ENCODE measurements around the gene DAD1. TPM values are rescaled to one million over a fixed set of nuclear protein-coding genes. Genes with fewer than 3 reads are reported as not detected.

Gene DAD1
- polyA plus RNA-seq, 1 of the 3 experiments (the other 2 are of a cell fraction) = 406 TPM

DNA sequence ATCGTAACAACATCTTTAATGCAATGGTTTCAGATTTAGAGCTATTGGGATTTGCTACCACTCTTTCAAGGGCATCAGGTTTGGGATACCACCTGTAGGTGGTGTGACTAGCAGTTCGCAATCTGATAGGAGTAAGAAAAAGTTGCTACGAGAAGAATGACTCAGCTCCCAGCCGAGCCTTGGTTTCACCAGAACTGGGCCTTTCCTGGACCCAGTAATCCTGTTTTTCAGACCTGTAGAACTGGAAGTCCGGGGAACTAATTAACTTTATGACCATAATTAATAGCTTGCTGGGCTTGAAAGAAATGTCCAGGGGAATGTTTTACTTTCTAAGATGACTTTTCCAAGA, 9.8 kb upstream of the DAD1 start:
- no peaks in the 10 kb centered on the region for H3F3A ChIP-seq (replicated peaks; ENCODE audit: insufficient read depth)
- peak overlapping the region; percentile 92 for H3K4me2 ChIP-seq
- POLR2A ChIA-PET = interaction anchor here (1.3 kb wide), 1 partner anchor 408 kb away, joined by 3 read pairs; no protein-coding TSS in a partner anchor
- CTCF ChIA-PET = interaction anchor here (0.6 to 4.0 kb wide), 19 partner anchors 9 to 255 kb away, joined by 3 to 24 read pairs (median 3); partner anchors contain the start of gene DAD1
- no peak for DNase-seq
- peak overlapping the region; percentile 69 for H3K9ac ChIP-seq
- WGBS (ENCODE audit: low lambda C conversion rate) = 8% methylated on average over 5 of the region's 5 CpGs
- H4K20me1 ChIP-seq (ENCODE audit: insufficient read depth) = no peaks in the 10 kb centered on the region
- H3K9me2 ChIP-seq = no peaks in the 10 kb centered on the region
- no peaks in the 10 kb centered on the region for H3K9me3 ChIP-seq
- H3K4me3 ChIP-seq (ENCODE audit: low read depth in 2 of 2, low read length in 1 of 2) = peak overlapping the region; percentile 89 to 93
- H3K27me3 ChIP-seq (ENCODE audit: insufficient read depth) = no peaks in the 10 kb centered on the region; the same call in 1 of the 2 replicates
- peaks cover 6 to 8% of the 10 kb centered on the region in 2 experiments; a peak in 3 of 4 replicates for H3K4me1 ChIP-seq (ENCODE audit: control insufficient read depth in 1 of 2, insufficient read depth in 2 of 2, low read depth in 1 of 2, low read length in 1 of 2)
- peak overlapping the region; percentile 23 to 64; a peak in 3 of 4 replicates for H3K27ac ChIP-seq (ENCODE audit: low read depth in 2 of 2, low read length in 1 of 2)
- H3K79me2 ChIP-seq (ENCODE audit: insufficient read depth) = no peaks in the 10 kb centered on the region; the same call in 1 of the 2 replicates
- H3K36me3 ChIP-seq (replicated peaks in 1 of 2; ENCODE audit: control insufficient read depth in 1 of 2, insufficient read depth in 2 of 2, low read length in 1 of 2) = peaks cover 7 to 9% of the 10 kb centered on the region in 2 experiments
- TF ChIP-seq FOSL2 (IDR thresholded peaks at IDR 0.05; ENCODE audit: borderline replicate concordance, low read depth) (peak; percentile 34; the same call in 1 of the 2 replicates), JUND (IDR thresholded peaks at IDR 0.05) (0 out of 2 replicates have a peak, but pooled peaks have one; percentile 9), TEAD4 (IDR thresholded peaks at IDR 0.05; ENCODE audit: borderline replicate concordance, insufficient read depth) (no peak), NRF1 (IDR thresholded peaks at IDR 0.05; ENCODE audit: low read depth, low read length) (no peak), GATA2 (CRISPR knock-in tag; IDR thresholded peaks at IDR 0.05) (no peak)
- TF ChIP-seq, protein P1, sequence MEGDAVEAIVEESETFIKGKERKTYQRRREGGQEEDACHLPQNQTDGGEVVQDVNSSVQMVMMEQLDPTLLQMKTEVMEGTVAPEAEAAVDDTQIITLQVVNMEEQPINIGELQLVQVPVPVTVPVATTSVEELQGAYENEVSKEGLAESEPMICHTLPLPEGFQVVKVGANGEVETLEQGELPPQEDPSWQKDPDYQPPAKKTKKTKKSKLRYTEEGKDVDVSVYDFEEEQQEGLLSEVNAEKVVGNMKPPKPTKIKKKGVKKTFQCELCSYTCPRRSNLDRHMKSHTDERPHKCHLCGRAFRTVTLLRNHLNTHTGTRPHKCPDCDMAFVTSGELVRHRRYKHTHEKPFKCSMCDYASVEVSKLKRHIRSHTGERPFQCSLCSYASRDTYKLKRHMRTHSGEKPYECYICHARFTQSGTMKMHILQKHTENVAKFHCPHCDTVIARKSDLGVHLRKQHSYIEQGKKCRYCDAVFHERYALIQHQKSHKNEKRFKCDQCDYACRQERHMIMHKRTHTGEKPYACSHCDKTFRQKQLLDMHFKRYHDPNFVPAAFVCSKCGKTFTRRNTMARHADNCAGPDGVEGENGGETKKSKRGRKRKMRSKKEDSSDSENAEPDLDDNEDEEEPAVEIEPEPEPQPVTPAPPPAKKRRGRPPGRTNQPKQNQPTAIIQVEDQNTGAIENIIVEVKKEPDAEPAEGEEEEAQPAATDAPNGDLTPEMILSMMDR (IDR thresholded peaks at IDR 0.05) = peak; percentile 39
- TF ChIP-seq, protein P2, sequence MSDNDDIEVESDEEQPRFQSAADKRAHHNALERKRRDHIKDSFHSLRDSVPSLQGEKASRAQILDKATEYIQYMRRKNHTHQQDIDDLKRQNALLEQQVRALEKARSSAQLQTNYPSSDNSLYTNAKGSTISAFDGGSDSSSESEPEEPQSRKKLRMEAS (IDR thresholded peaks at IDR 0.05; ENCODE audit: low read depth) = peak; percentile 49; the same call in 1 of the 2 replicates
- peak overlapping the region; percentile 100 for H2AFZ ChIP-seq (ENCODE audit: low read depth)

DNA sequence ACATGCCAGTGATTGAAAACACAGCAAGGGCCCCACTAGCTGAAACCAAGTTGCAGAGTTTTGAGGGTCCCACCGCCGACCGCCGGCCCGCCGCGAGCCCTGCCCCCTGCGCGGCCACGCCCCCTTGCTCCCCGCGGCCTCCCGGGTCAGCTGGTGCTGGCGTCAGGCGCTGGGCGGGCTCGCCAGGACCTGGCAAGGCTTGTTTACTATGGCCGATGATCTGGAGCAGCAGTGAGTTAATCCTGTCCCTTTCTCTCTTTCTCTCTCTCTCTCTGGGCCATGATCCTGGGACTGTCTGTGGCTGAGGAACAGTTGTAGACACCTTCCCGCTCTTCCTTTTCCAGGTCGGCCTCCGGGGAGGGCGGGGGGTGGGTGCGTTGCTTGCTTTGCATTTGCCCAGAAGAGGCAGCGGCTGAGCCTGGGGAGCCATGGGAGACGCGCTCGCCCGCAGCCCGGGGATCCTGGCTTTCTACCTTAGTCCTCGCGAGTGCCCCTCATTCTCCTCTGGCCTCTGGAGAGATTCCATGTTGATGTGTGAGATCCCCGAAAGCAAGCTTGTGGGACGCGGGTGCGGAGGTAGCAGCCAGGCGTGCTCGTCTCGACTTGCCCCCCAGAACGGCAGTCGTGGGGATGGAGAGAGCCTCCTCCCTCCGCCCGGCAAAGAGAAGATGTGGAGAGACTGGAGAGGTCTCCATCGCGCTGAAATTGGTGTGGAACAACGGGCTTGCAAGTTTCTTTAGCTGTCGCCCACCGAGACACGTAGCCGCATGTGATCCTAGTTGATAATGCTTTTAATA, 9.3 kb upstream of the DAD1 start, which contains the start of gene ABHD4:
ABHD4 (plus strand) TSS at position 202 of the 797 bp plus-strand sequence; CDS start at position 209, 7 bp downstream.
- Histone ChIP-seq H3K9me3 (no peaks in the 10 kb centered on the region), H3F3A (replicated peaks; ENCODE audit: insufficient read depth) (no peaks in the 10 kb centered on the region), H3K79me2 (ENCODE audit: insufficient read depth) (no peaks in the 10 kb centered on the region; the same call in 1 of the 2 replicates), H3K4me2 (peak within 1 kb of the TSS; percentile 92), H2AFZ (ENCODE audit: low read depth) (peak within 1 kb of the TSS; percentile 100), H3K4me1 (ENCODE audit: control insufficient read depth in 1 of 2, insufficient read depth in 2 of 2, low read depth in 1 of 2, low read length in 1 of 2) (peaks cover 6 to 8% of the 10 kb centered on the region in 2 experiments; a peak in 3 of 4 replicates), H3K4me3 (ENCODE audit: low read depth in 2 of 2, low read length in 1 of 2) (peak within 1 kb of the TSS; percentile 89 to 93), H4K20me1 (ENCODE audit: insufficient read depth) (no peaks in the 10 kb centered on the region), H3K9ac (peak within 1 kb of the TSS; percentile 69), H3K9me2 (no peaks in the 10 kb centered on the region), H3K27ac (ENCODE audit: low read depth in 2 of 2, low read length in 1 of 2) (peak within 1 kb of the TSS; percentile 64 to 80), H3K36me3 (replicated peaks in 1 of 2; ENCODE audit: control insufficient read depth in 1 of 2, insufficient read depth in 2 of 2, low read length in 1 of 2) (peaks cover 2 to 5% of the 10 kb centered on the region in 2 experiments), H3K27me3 (ENCODE audit: insufficient read depth) (no peaks in the 10 kb centered on the region; the same call in 1 of the 2 replicates)
- TF ChIP-seq, protein P3, sequence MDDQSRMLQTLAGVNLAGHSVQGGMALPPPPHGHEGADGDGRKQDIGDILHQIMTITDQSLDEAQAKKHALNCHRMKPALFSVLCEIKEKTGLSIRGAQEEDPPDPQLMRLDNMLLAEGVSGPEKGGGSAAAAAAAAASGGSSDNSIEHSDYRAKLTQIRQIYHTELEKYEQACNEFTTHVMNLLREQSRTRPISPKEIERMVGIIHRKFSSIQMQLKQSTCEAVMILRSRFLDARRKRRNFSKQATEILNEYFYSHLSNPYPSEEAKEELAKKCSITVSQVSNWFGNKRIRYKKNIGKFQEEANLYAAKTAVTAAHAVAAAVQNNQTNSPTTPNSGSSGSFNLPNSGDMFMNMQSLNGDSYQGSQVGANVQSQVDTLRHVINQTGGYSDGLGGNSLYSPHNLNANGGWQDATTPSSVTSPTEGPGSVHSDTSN (IDR thresholded peaks at IDR 0.05) = no peak
- TF ChIP-seq MXI1 (IDR thresholded peaks at IDR 0.05; ENCODE audit: low read depth, low read length) (peak; percentile 35; the same call in 1 of the 2 replicates), YY1 (IDR thresholded peaks at IDR 0.05; ENCODE audit: low read depth) (peak; percentile 69; the same call in 1 of the 2 replicates), POLR2AphosphoS5 (IDR thresholded peaks at IDR 0.05; ENCODE audit: low read depth, low read length) (peak; percentile 69), FOXJ3 (CRISPR knock-in tag; IDR thresholded peaks at IDR 0.05) (peak; percentile 53; the same call in 1 of the 2 replicates), TAF1 (IDR thresholded peaks at IDR 0.05; ENCODE audit: borderline replicate concordance, low read depth, low read length) (peak; percentile 54; the same call in 1 of the 2 replicates), TEAD4 (IDR thresholded peaks at IDR 0.05; ENCODE audit: borderline replicate concordance, insufficient read depth) (no peak), SIN3A (IDR thresholded peaks at IDR 0.05; ENCODE audit: borderline replicate concordance, low read depth, low read length) (peak; percentile 32; the same call in 1 of the 2 replicates), RFX5 (IDR thresholded peaks at IDR 0.05; ENCODE audit: low read length) (0 out of 2 replicates have a peak, but pooled peaks have one; percentile 23), MEF2A (IDR thresholded peaks at IDR 0.05; ENCODE audit: borderline replicate concordance, low read depth) (no peak)
- TF ChIP-seq, protein P4, sequence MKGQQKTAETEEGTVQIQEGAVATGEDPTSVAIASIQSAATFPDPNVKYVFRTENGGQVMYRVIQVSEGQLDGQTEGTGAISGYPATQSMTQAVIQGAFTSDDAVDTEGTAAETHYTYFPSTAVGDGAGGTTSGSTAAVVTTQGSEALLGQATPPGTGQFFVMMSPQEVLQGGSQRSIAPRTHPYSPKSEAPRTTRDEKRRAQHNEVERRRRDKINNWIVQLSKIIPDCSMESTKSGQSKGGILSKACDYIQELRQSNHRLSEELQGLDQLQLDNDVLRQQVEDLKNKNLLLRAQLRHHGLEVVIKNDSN (IDR thresholded peaks at IDR 0.05; ENCODE audit: borderline replicate concordance, low read depth) = peak; percentile 82
- WGBS (ENCODE audit: low lambda C conversion rate) = 0% methylated on average over 31 of the region's 49 CpGs
- POLR2A ChIA-PET = interaction anchor here (1.3 kb wide), 1 partner anchor 409 kb away, joined by 3 read pairs; no protein-coding TSS in a partner anchor
- DNase-seq = peak; percentile 89
- CTCF ChIA-PET = interaction anchor here (0.6 to 4.0 kb wide), 18 partner anchors 8 to 255 kb away, joined by 3 to 24 read pairs (median 4); partner anchors contain the start of gene DAD1

All from SK-N-SH (cell line).